Esophagus muscularis mucosa (tissue), 4 donors: Measurements from ENCODE around the gene EML6. TPM values are rescaled to one million over a fixed set of nuclear protein-coding genes. Genes with fewer than 3 reads are reported as not detected.

Source experiments
- DNase-seq: peaks from one replicate; pipeline ENCODE4 v3.0.0-alpha.2; 2017; ENCODE audit errors: extremely low spot score
- H3K27ac ChIP-seq, 4 donors: fragments of 200-600 bp; sonication (generic); replicated peaks in 1 of 4; 1 replicate in 3 of 4; 2 replicates in 1 of 4; pipeline ENCODE4 v1.5.1; 2016 to 2019; ENCODE audit warnings: mild to moderate bottlenecking in 1 of 4
- H3K27me3 ChIP-seq, 4 donors: fragments of 200-600 bp; sonication (generic); one replicate each; pipeline versions ENCODE4 v1.5.1 to v1.6.0; 2016 to 2019
- H3K36me3 ChIP-seq, 4 donors: fragments of 200-600 bp; sonication (generic); one replicate each; pipeline ENCODE4 v1.5.1; 2016 to 2019
- H3K4me1 ChIP-seq, 4 donors: fragments of 200-600 bp; sonication (generic); one replicate each; pipeline ENCODE4 v1.5.1; 2016 to 2019
- H3K4me3 ChIP-seq, 4 donors: fragments of 200-600 bp; sonication (generic); 1 replicate in 2 of 4; 2 replicates in 2 of 4; pipeline ENCODE4 v1.5.1; 2016 to 2019; ENCODE audit warnings: mild to moderate bottlenecking in 4 of 4, moderate library complexity in 1 of 4
- H3K9me3 ChIP-seq, 4 donors: fragments of 200-600 bp; sonication (generic); 1 replicate in 3 of 4; 2 replicates in 1 of 4; pipeline ENCODE4 v1.5.1; 2016 to 2019
- EP300 ChIP-seq: sonication (generic); formaldehyde crosslinking; IDR thresholded peaks from one replicate; pipeline ENCODE4 v1.6.1; 2017; ENCODE audit warnings: antibody characterized with exemption
- POLR2A ChIP-seq: fragments of 450-650 bp; IDR thresholded peaks from one replicate; pipeline ENCODE4 v1.6.1; 2017; ENCODE audit warnings: antibody characterized with exemption, moderate library complexity, mild to moderate bottlenecking, low read depth
- POLR2AphosphoS5 ChIP-seq, 2 donors: sonication (generic); formaldehyde crosslinking; IDR thresholded peaks; one replicate each; pipeline ENCODE4 v1.6.1; 2017; ENCODE audit warnings: antibody characterized with exemption in 2 of 2
- WGBS: methylation state at CpG from one replicate; pipeline ENCODE4 v1.1.5; 2018; 5-methylcytosine and 5-hydroxymethylcytosine counted together
- intact Hi-C: fragments of 100-400 bp; cut with DNase I; formaldehyde crosslinking; loops from one replicate; pipeline ENCODE4 v1.15.1; 2023
- total RNA-seq, 4 donors: library from RNA; depleted of rRNA; stranded (reverse); fragments of >200 nt; gene quantifications; one replicate each; pipeline versions ENCODE4 v1.1.0 to v1.2.1, GENCODE V29; 2016
- TF ChIP-seq, protein P1 (sequence below), 3 experiments: fragments of 200-600 bp in 2 of 3; fragments of 450-650 bp in 1 of 3; sonication (generic) in 2 of 3; IDR thresholded peaks; one replicate each; pipeline ENCODE4 v1.5.1; 2017 to 2019; ENCODE audit warnings: antibody characterized with exemption in 3 of 3, mild to moderate bottlenecking in 2 of 3, moderate library complexity in 1 of 3

The EML6 gene
- total RNA-seq, 4 donors from 2014 or later: 0.75 to 4.6 (median 0.89) TPM

DNA sequence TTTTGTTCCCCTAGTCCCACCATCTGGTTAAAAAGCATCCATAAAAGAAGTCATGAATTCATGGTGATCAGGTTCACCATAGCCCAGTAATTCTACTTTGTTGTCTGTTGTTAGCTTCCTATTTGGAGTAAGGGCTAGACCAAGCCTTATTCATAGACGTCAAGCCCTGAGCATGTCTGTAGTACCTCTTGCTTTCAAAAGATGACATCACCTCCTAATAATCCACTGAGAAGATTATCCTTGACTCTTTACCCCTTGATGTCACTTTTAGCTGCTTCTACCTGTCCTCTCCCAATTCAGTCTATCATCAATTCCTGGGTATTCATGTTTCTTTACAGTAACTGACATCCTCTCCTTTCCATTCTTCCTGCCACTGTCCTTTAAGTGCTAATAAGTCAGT is 90.1 kb downstream of the EML6 start:
- no peak overlapping the region for H3K4me3 ChIP-seq
- no peaks in the 10 kb centered on the region for H3K9me3 ChIP-seq
- H3K27ac ChIP-seq: no peak overlapping the region
- TF ChIP-seq, protein P1, sequence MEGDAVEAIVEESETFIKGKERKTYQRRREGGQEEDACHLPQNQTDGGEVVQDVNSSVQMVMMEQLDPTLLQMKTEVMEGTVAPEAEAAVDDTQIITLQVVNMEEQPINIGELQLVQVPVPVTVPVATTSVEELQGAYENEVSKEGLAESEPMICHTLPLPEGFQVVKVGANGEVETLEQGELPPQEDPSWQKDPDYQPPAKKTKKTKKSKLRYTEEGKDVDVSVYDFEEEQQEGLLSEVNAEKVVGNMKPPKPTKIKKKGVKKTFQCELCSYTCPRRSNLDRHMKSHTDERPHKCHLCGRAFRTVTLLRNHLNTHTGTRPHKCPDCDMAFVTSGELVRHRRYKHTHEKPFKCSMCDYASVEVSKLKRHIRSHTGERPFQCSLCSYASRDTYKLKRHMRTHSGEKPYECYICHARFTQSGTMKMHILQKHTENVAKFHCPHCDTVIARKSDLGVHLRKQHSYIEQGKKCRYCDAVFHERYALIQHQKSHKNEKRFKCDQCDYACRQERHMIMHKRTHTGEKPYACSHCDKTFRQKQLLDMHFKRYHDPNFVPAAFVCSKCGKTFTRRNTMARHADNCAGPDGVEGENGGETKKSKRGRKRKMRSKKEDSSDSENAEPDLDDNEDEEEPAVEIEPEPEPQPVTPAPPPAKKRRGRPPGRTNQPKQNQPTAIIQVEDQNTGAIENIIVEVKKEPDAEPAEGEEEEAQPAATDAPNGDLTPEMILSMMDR (IDR thresholded peaks at IDR 0.05): no peak
- TF ChIP-seq POLR2AphosphoS5 (IDR thresholded peaks at IDR 0.05) (no peak), EP300 (no peak), POLR2A (no peak)
- intact Hi-C loops: no loop called here
- 73% methylated on average over 1 of the region's 1 CpG for WGBS
- DNase-seq: no peak
- no peaks in the 10 kb centered on the region for H3K4me1 ChIP-seq
- H3K27me3 ChIP-seq: no peaks in the 10 kb centered on the region
- no peaks in the 10 kb centered on the region for H3K36me3 ChIP-seq

DNA sequence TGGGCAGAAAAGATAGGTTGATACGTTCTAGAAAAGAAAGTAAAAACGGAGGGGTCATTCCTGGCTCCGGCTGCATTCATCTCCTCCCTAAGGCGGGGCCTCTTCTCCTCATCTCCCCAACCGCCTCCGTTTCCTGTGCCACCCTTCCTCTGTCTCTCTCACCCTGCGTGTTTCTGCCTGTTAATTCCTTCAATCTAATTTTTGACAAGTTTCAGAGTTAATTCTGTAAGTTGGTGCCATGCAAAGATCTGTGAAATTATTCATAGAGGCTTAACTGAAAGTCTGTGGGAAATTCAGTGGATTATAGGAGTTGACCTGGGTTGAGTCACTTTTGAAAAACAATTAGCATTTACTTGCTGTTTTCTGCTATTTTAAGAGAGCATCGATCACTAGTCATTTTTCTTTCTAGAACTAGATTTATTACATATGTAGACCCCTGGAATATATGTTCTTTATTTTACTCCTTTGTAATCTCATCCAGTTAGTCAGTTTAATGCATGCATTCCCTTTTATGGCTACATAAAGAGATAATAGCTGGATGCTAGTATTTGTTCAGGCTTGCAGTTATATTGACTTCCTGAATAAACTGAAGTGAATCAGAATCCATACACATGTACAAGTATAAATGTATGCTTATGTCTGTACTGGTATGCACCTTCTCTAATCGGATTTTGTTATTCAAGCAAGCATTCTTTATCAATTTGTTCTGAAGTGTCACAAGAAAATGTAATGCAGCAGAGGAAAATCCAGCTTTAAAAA is 91.1 kb downstream of the EML6 start:
- TF ChIP-seq EP300 (no peak), POLR2AphosphoS5 (IDR thresholded peaks at IDR 0.05) (no peak), POLR2A (no peak)
- TF ChIP-seq, protein P1 (IDR thresholded peaks at IDR 0.05): no peak

DNA sequence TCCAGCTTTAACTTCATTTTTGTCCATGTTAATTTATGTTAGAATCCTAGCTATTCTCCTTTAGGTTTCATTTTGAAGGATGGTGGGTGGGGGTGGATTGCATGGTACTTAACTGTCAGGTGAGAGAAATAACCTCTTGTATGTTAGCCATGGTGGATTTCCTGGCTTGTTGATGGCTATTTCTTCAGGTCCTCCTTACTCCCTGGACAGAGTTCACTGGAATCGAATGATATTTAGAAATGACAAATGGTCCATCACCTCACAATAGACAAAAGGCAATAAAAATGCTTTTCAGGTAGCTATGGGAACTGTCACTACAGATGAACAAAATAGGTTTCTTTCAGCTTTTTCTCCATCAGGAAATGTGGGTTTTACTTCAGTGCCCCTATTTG is 91.7 kb downstream of the EML6 start:
- H3K36me3 ChIP-seq: no peaks in the 10 kb centered on the region
- no peak for DNase-seq
- no peaks in the 10 kb centered on the region for H3K27me3 ChIP-seq
- WGBS: 67% methylated on average over 1 of the region's 1 CpG
- TF ChIP-seq POLR2AphosphoS5 (IDR thresholded peaks at IDR 0.05): no peak
- no peak for TF ChIP-seq EP300
- TF ChIP-seq, protein P1 (IDR thresholded peaks at IDR 0.05): no peak
- TF ChIP-seq POLR2A: no peak
- no peaks in the 10 kb centered on the region for H3K4me1 ChIP-seq
- no peaks in the 10 kb centered on the region for H3K9me3 ChIP-seq
- H3K4me3 ChIP-seq: no peak overlapping the region
- intact Hi-C loops: no loop called here
- H3K27ac ChIP-seq: no peak overlapping the region

More for the DNA sequence above, 91.1 kb downstream of the EML6 start:
- DNase-seq: no peak
- intact Hi-C loops: no loop called here
- Histone ChIP-seq H3K4me3 (no peak overlapping the region), H3K27me3 (no peaks in the 10 kb centered on the region), H3K36me3 (no peaks in the 10 kb centered on the region), H3K9me3 (no peaks in the 10 kb centered on the region), H3K4me1 (no peaks in the 10 kb centered on the region), H3K27ac (no peak overlapping the region)
- WGBS: 77% methylated on average over 9 of the region's 9 CpGs

DNA sequence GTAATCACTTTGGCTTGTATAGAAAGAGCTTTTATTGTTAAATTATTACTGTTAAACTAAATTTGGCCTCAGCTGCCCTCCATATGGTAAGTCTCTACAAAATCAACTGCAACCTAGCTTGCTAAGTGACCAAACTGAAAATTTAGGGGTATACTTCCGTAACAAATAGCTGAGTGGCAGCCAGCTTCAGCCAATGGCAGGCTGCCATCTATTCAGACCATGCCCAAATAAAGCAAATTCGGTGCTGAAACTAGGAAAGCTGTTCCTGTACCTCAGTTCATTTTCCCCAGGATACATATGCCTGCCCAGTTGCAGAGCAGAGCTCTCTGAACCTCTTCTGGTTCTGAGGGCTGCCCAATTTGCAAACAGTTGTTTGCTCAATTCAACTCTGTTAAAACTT is 94.8 kb downstream of the EML6 start:
- intact Hi-C loops: no loop called here
- H3K27ac ChIP-seq: no peak overlapping the region
- no peaks in the 10 kb centered on the region for H3K36me3 ChIP-seq
- no peaks in the 10 kb centered on the region for H3K9me3 ChIP-seq
- no peak for DNase-seq
- WGBS: 82% methylated on average over 2 of the region's 2 CpGs
- no peak overlapping the region for H3K4me3 ChIP-seq
- H3K4me1 ChIP-seq: no peaks in the 10 kb centered on the region
- H3K27me3 ChIP-seq: no peaks in the 10 kb centered on the region
- TF ChIP-seq POLR2A (no peak), POLR2AphosphoS5 (IDR thresholded peaks at IDR 0.05) (no peak), EP300 (no peak)
- TF ChIP-seq, protein P1 (IDR thresholded peaks at IDR 0.05): no peak

DNA sequence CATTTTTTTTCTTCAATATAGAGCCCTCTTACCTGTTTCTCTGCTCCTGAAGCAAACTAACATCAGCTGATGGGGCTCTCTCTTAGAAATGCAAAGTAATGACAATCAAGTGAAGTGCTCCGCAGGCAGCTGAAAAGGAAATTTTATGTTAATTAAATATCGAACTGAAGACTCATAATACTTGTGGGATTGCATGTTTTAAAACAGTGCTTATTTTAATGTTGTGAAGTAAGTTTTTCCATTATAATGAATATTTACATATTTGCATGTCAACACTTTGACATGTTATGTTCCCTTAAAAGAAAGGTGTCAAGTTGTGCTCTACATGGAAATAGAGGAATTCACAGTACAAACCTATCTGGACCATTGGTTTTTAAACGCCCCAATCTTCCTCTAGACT is 97.1 kb downstream of the EML6 start:
- DNase-seq: no peak
- H3K4me1 ChIP-seq: no peaks in the 10 kb centered on the region
- no peak overlapping the region for H3K27ac ChIP-seq
- no peak for TF ChIP-seq POLR2AphosphoS5 (IDR thresholded peaks at IDR 0.05)
- no peak for TF ChIP-seq EP300
- TF ChIP-seq, protein P1 (IDR thresholded peaks at IDR 0.05): no peak
- no peak for TF ChIP-seq POLR2A
- no peak overlapping the region for H3K4me3 ChIP-seq
- H3K9me3 ChIP-seq: no peaks in the 10 kb centered on the region
- H3K36me3 ChIP-seq: no peaks in the 10 kb centered on the region
- 78% methylated on average over 3 of the region's 3 CpGs for WGBS
- H3K27me3 ChIP-seq: no peaks in the 10 kb centered on the region
- intact Hi-C loops: no loop called here
